Caco-2 (cell line): ENCODE data around the gene HOXA7. TPM values are rescaled to one million over a fixed set of nuclear protein-coding genes. Genes with fewer than 3 reads are reported as not detected.

Experiments used
- BruUV-seq: library from RNA; stranded (reverse); fragments of 400-500 nt; replicated peaks from 2 replicates; lab custom pipeline; 2021; lab: Mats Ljungman, UMichigan
- CTCF ChIA-PET: fragments of 300-600 bp; sonication (Branson Sonifier 250); formaldehyde crosslinking; loops from one replicate; lab custom pipeline; 2022; ENCODE audit warnings: antibody characterized with exemption; lab: Charles Lee
- POLR2A ChIA-PET: fragments of 300-600 bp; sonication (Branson Sonifier 250); formaldehyde crosslinking; loops from one replicate; lab custom pipeline; 2022; ENCODE audit warnings: antibody characterized with exemption; lab: Charles Lee
- DNase-seq, 2 experiments: peaks; one replicate each; pipeline versions ENCODE4 v3.0.0 to v3.0.0-alpha.2; 2020 to 2022
- H3K27me3 ChIP-seq: replicated peaks from 2 replicates; pipeline ENCODE4 v1.6.0; 2011; ENCODE audit warnings: low read length; ENCODE audit not compliant: control insufficient read depth, insufficient read depth
- H3K36me3 ChIP-seq: 2 replicates; pipeline ENCODE4 v1.5.1; 2011; ENCODE audit warnings: low read length; ENCODE audit not compliant: control insufficient read depth, insufficient read depth
- H3K4me1 ChIP-seq: fragments of 250-450 bp; sonication (Bioruptor Pico); 2 replicates; pipeline ENCODE4 v1.5.1; 2020; ENCODE audit warnings: mild to moderate bottlenecking
- H3K4me3 ChIP-seq: 2 replicates; pipeline ENCODE4 v1.5.1; 2011; ENCODE audit warnings: low read depth, mild to moderate bottlenecking, control low read depth, low read length
- H3K9me3 ChIP-seq: fragments of 250-450 bp; sonication (Bioruptor Pico); 2 replicates; pipeline ENCODE4 v1.5.1; 2020; ENCODE audit warnings: mild to moderate bottlenecking, moderate library complexity
- H3K27ac Mint-ChIP-seq: one replicate; pipeline ENCODE4 v1.8.0; 2022; ENCODE audit warnings: mixed read lengths; ENCODE audit not compliant: unreplicated experiment
- H3K27me3 Mint-ChIP-seq: one replicate; pipeline ENCODE4 v1.8.0; 2022; ENCODE audit warnings: mixed read lengths; ENCODE audit not compliant: insufficient read depth, unreplicated experiment
- H3K36me3 Mint-ChIP-seq: one replicate; pipeline ENCODE4 v1.8.0; 2022; ENCODE audit warnings: mild to moderate bottlenecking, mixed read lengths; ENCODE audit not compliant: insufficient read depth, unreplicated experiment
- H3K4me1 Mint-ChIP-seq: one replicate; pipeline ENCODE4 v1.8.0; 2022; ENCODE audit warnings: low read depth, mixed read lengths; ENCODE audit not compliant: unreplicated experiment
- H3K4me3 Mint-ChIP-seq: one replicate; pipeline ENCODE4 v1.8.0; 2022; ENCODE audit warnings: mild to moderate bottlenecking, moderate library complexity, mixed read lengths; ENCODE audit not compliant: unreplicated experiment
- H3K9me3 Mint-ChIP-seq: one replicate; pipeline ENCODE4 v1.8.0; 2022; ENCODE audit warnings: mixed read lengths; ENCODE audit not compliant: unreplicated experiment
- intact Hi-C: fragments of 100-400 bp; cut with micrococcal nuclease; formaldehyde crosslinking; loops from one replicate; pipeline ENCODE4 v1.10.0; 2022; ENCODE audit not compliant: unreplicated experiment
- total RNA-seq: library from RNA; stranded (reverse); gene quantifications from 2 replicates; pipeline ENCODE4 v1.2.3, GENCODE V29; 2022
- TF ChIP-seq, protein P1 (sequence below), 2 experiments: fragments of 200-600 bp in 1 of 2; IDR thresholded peaks; 1 replicate in 1 of 2; 2 replicates in 1 of 2; pipeline versions ENCODE4 v1.5.1 to v1.8.0; 2011 to 2022; ENCODE audit warnings: antibody characterized with exemption in 1 of 2, control low read depth in 1 of 2, inconsistent platforms in 1 of 2, low read depth in 1 of 2, low read length in 1 of 2, mild to moderate bottlenecking in 1 of 2, moderate library complexity in 1 of 2; ENCODE audit not compliant: insufficient read depth in 1 of 2, severe bottlenecking in 1 of 2, unreplicated experiment in 1 of 2

Gene HOXA7
- total RNA-seq, 1 experiment from 2014 or later, result 19.9 TPM

GRCh38 chr7:27198138-27198841 lies 41.8 kb upstream of the HOXA7 start:
- DNase-seq, result no peak
- Histone ChIP-seq H3K4me3 (no peak overlapping the region; the same call in 1 of the 2 replicates), H3K4me1 (peaks cover 8% of the 10 kb centered on the region), H3K9me3 (no peaks in the 10 kb centered on the region), H3K36me3 (no peaks in the 10 kb centered on the region), H3K27me3 (peaks cover 2% of the 10 kb centered on the region)
- intact Hi-C loops, result loop anchor here (5.0 kb wide), 1 partner anchor 584 kb away; no protein-coding TSS in a partner anchor
- H3K4me1 Mint-ChIP-seq, result no peaks in the 10 kb centered on the region
- TF ChIP-seq, protein P1, sequence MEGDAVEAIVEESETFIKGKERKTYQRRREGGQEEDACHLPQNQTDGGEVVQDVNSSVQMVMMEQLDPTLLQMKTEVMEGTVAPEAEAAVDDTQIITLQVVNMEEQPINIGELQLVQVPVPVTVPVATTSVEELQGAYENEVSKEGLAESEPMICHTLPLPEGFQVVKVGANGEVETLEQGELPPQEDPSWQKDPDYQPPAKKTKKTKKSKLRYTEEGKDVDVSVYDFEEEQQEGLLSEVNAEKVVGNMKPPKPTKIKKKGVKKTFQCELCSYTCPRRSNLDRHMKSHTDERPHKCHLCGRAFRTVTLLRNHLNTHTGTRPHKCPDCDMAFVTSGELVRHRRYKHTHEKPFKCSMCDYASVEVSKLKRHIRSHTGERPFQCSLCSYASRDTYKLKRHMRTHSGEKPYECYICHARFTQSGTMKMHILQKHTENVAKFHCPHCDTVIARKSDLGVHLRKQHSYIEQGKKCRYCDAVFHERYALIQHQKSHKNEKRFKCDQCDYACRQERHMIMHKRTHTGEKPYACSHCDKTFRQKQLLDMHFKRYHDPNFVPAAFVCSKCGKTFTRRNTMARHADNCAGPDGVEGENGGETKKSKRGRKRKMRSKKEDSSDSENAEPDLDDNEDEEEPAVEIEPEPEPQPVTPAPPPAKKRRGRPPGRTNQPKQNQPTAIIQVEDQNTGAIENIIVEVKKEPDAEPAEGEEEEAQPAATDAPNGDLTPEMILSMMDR (IDR thresholded peaks at IDR 0.05; ENCODE audit: insufficient read depth in 1 of 2, low read depth in 1 of 2, low read length in 1 of 2, severe bottlenecking in 1 of 2, unreplicated experiment in 1 of 2), result no peak
- H3K36me3 Mint-ChIP-seq, result no peaks in the 10 kb centered on the region
- peaks cover 10% of the 10 kb centered on the region for H3K27me3 Mint-ChIP-seq
- no peaks in the 10 kb centered on the region for H3K9me3 Mint-ChIP-seq
- no peak overlapping the region for H3K27ac Mint-ChIP-seq
- no TSS peak for BruUV-seq
- ChIA-PET CTCF (interaction anchor here (0.9 to 1.3 kb wide), 2 partner anchors 18 to 576 kb away, joined by 3 to 4 read pairs; no protein-coding TSS in a partner anchor), POLR2A (no interaction called here)
- peak overlapping the region; percentile 76 for H3K4me3 Mint-ChIP-seq

GRCh38 chr7:27197137-27198042 lies 40.9 kb upstream of the HOXA7 start:
- TSS peak; percentile 35 for BruUV-seq

More at GRCh38 chr7:27197137-27198042, 40.9 kb upstream of the HOXA7 start:
- peaks cover 2% of the 10 kb centered on the region for H3K27me3 ChIP-seq
- intact Hi-C loops, result loop anchor here (5.0 kb wide), 1 partner anchor 585 kb away; no protein-coding TSS in a partner anchor
- POLR2A ChIA-PET, result no interaction called here
- TF ChIP-seq, protein P1 (IDR thresholded peaks at IDR 0.05; ENCODE audit: insufficient read depth in 1 of 2, low read depth in 1 of 2, low read length in 1 of 2, severe bottlenecking in 1 of 2, unreplicated experiment in 1 of 2), result no peak
- Mint-ChIP-seq H3K4me1 (no peaks in the 10 kb centered on the region), H3K4me3 (no peak overlapping the region), H3K27ac (no peak overlapping the region), H3K27me3 (peaks cover 10% of the 10 kb centered on the region), H3K36me3 (no peaks in the 10 kb centered on the region), H3K9me3 (no peaks in the 10 kb centered on the region)
- CTCF ChIA-PET, result no interaction called here
- no peaks in the 10 kb centered on the region for H3K36me3 ChIP-seq
- no peak for DNase-seq
- H3K4me3 ChIP-seq, result no peak overlapping the region
- H3K4me1 ChIP-seq, result peaks cover 8% of the 10 kb centered on the region
- no peaks in the 10 kb centered on the region for H3K9me3 ChIP-seq
